ENCODE results near the gene S100A8.
"Not testable (repeated sequence)": the region's sequence is repeated elsewhere in the genome, so short reads cannot be mapped to it uniquely, and the experiment has no call there.

Gene S100A8

DNA sequence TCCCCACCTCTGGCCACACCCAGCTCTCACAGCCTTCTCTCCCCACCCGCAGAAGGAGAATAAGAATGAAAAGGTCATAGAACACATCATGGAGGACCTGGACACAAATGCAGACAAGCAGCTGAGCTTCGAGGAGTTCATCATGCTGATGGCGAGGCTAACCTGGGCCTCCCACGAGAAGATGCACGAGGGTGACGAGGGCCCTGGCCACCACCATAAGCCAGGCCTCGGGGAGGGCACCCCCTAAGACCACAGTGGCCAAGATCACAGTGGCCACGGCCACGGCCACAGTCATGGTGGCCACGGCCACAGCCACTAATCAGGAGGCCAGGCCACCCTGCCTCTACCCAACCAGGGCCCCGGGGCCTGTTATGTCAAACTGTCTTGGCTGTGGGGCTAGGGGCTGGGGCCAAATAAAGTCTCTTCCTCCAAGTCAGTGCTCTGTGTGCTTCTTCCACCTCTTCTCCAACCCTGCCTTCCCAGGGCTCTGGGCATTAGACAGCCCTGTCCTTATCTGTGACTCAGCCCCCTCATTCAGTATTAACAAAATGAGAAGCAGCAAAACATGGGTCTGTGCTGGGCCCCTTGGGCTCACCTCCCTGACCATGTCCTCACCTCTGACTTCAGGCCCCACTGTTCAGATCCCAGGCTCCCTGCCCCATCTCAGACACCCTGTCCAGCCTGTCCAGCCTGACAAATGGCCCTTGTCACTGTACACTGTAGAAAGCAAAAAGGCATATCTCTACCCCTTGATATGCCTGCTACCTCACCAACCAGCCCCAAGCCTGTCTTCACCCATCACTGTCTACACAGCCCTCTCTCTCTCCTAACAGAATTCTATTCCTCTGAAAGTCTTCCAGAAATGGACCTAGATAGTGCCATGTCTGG, 30.0 kb downstream of the S100A8 start:
- no peak for DNase-seq

- DNase-seq: no peak
These were observed 30.7 kb downstream of the S100A8 start for GRCh38 chr1:153360190-153360589.

DNA sequence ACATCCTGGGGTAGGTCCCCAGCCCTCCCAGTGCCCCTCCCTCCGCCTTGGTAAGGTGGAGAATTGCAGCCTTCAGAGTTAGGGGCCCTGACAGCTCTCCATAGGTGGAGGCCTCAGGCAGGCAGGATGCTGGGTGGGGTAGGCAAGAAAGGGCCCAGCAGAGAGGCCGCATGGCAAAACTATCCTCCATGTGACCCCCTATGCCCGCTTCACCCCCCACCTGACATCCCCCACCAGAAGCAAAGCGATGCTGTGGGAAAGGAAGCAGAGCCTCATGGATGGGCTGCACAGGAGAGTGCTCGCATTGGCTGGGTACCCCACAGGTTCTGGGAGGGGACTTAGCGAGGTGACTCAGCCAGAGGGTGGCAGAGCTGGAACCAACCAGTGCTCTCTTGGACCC, 31.6 kb downstream of the S100A8 start:
- no peak for DNase-seq

DNA sequence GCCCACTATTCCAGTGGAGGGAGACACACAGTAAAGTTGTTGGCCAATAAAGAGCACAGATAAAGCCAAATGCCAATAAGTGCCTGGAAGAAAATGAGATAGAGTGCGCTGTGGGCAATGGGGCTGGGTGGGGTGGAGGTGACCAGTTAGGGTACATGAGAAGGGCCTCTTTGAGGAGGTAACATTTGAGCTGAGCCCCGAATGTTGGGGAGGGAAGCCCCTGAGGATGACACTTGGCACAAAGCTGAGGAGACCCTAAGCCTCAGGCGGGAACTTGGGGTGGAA, 32.2 kb downstream of the S100A8 start:
- no peak for DNase-seq

- DNase-seq: no peak
These were observed 32.8 kb downstream of the S100A8 start, which contains the start of gene S100A9 for GRCh38 chr1:153357853-153358690. Gene S100A9, plus strand, starts transcription at chr1:153357854. Its CDS starts 430 bp downstream, at chr1:153358284.

GRCh38 chr1:153357076-153357852, 33.6 kb downstream of the S100A8 start:
- no peak for DNase-seq

DNA sequence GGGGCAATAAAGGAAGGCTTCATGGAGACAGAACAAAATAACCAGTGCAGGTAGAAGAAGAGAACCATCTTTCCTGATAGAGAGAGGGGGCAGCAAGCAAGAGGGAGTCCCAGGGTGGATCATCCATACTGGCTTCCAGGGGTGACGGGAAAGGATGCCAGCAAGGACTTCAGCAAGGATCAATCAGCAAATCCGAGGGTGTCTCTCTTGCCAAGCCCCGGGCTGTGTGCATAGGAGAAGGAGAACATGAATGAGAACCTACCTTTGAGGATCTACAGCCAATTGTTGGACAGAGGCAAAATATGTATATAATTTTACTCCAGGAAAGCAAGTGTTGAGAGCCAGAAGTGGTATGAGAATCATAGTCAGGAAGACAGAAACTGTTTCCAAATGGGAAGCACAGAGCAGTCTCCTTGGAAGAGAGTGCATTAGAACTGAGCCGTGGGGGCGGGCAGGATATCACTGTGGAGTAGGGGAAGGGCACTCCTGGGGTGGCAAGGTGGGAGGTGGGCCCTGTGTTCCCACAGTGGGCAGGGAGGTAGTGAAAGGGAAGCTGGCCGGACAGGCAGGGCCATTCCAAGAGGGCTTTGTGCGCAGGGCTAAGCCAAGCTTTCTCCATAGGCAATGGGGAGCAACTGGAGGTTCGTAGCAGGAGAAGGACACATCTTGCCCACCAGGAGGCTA, 34.3 kb downstream of the S100A8 start:
- DNase-seq: no peak

DNA sequence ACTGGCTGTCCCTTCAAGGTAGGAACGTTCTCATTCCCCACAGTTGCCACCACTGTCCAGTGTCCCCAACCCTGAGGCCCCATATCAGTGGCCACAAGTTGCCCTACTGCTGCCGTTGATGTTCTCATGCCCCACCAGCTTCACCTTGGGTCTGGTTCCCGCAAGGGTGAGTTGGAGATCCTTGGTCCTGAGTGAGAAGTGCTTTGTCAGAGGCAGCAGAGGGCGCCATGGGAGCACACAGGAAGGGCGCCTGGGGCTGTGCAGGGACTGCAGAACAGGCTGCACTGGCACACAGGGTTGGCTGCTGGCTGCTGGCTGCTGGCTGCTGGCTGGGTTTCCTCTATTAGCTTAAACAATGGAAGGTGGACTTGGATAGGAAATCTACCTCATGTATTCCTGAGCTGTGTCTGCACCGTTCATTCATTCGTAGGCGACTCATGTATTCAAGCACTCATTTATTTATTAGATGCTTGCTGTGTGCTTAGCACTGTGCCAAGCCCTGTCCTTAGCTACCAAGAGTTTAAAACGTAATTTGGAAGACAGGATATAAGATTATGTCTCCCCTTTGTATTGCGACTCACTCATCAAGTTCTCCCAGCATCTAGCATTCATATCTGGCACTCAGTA, 35.3 kb downstream of the S100A8 start:
- peak in 1 of 2 experiments; percentile 28 for DNase-seq

DNA sequence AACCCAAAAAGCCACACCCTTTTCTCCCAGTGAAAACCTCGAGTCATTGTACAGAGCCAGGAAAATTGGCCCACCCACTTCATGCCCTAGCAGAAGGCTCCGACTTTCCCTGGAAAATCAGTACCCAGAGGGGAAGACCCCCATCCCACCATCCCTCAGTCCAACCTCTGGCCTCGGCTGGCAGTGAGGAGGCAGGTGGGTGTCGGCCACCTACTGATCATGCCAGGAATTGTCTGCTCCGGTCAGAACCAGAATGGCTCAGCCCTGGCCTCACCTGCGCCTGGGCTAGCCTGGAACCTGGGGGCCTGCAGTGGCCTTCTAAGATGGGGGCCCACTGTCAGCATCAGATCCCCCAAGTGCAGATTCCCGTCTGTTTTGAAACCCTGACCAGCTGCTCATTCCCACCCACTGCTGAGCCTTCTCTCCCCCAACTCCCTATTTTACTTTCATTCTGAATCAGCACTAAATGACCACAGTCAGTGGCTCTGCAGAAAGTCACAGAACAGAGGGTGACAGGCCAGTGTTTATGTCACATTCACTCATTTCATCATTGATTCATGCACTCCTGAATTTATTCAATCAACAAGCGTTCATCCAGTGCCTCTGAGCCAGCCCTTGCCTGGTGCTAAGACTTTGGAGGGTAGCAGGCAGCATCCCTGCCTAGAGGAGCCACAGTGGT, 36.2 kb downstream of the S100A8 start:
- no peak for DNase-seq

DNA sequence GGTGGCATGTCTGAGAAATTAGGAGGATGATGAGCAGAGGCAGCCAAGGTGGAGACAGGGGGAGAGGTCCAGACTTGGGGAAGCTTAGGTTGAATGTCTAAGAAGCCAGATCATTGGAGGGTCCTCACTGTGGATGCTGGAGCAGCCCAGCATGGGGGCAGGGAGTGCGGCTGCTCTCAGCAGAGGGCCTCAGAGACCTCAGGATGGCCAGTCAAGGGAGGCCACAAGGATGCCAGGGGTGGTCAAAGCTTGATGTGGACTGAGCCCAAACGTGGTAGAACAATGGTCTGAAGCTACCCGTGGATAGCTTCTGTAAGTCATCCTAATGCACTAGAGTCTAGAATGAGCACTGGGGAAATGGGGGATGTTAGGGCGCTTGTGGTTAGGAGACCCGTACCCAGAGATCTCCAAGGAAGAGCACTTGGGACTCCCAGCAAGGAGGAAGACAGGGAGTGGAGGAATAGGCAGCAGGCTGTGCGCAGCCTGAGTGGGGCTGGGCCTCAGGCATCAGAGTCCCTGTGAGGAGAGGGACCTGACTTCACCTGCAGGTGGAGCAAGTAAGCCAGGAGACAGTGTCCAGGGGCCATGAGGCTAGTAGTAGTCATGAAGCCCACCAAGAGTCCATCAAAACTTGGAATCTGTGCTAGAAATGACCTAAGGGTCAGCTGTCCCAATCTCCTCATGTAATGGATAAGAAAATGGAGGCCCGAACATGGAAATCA, 37.5 kb downstream of the S100A8 start:
- no peak for DNase-seq

- DNase-seq: peak; percentile 53 to 55
These were observed 38.4 kb downstream of the S100A8 start for GRCh38 chr1:153352523-153352922.

DNA sequence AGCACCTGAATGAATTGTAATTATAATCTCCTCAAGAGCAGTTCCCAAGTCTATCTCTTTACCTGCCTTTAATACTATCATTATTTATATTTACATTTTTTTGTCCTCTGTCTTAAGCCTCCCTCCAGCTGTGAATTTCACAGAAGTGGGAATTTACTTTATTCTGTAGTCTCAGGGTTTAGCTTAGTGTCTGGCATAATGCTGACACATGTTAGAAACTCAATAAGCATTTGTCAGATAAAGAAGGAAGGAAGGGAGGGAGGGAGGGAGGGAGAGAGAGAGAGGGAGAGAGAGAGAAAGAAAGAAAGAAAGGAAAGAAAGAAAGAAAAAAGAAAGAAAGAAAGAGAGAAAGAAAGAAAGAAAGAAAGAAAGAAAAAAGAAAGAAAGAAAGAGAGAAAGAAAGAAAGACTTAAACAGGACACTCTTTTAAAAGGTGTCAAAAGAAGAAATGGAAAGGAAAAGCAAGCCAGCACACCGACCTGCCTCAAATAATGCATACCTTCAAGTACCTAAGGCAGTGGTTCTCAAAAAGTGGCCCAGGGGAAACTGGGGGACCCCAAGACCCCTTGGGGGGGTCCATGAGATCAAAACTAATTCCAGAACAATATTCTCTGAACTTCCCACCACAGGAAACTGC, 40.4 kb downstream of the S100A8 start:
- DNase-seq: no peak

DNA sequence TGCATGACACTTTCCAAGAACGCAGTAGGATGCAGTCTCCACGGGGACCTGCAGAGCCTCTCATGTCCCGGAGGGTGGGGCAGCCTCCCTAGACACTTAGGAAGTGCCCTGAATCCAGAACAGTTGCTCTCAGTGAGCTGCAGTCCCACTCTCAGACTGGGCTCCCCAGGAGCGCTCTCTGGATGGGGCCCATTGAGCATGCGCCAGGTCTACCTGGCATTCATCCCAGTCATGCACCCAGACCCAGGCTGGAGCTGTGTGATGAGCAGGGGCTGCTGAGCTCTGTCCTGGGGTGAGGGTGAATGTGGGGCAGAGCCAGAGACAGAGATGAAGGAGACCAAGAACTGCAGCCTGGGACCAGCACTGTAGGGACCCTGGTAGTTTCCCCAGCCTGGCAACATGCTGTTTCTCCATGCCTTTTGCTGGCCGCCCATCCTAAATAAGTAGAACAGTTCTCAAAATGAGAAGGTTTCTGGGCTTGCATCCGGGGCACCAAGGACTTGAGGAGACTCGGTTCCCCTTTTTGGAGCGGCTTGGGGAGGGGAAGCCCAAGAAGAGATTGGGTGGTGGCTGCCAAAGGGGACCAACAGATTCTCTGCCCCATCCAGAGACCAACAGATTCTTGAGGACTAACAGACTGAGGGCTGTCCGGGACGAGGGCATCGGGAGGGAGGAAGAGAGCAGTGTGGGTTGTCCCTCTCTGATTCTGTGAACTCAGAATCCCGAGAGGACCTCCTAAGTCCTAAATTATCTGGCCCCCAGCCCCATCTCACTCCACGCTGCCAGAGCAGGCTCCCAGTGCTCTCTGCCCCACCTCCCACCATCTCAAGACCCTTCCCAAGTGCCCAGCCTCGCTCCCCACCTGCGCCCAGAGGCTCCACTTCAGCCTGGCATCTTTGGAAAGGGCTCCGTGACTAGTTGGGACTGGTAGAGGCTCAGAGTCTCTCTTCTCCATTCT, 41.2 kb downstream of the S100A8 start:
- no peak for DNase-seq

GRCh38 chr1:153348511-153349362, 42.1 kb downstream of the S100A8 start, which contains the start of gene PGLYRP4:
Gene PGLYRP4, minus strand, starts transcription at chr1:153348841. Its CDS starts 909 bp downstream, at chr1:153347932.
- DNase-seq: no peak

- DNase-seq: no peak
These were observed 43.0 kb downstream of the S100A8 start for GRCh38 chr1:153347856-153348255.

GRCh38 chr1:153347049-153347448, 43.8 kb downstream of the S100A8 start:
- not testable (repeated sequence) for DNase-seq

- no peak for DNase-seq
These were observed 44.7 kb downstream of the S100A8 start for GRCh38 chr1:153346077-153346723.
